Left lung (tissue), 10 donors: ENCODE measurements around the gene MYT1. TPM values are rescaled to one million over a fixed set of nuclear protein-coding genes. Genes with fewer than 3 reads are reported as not detected.
A peak's percentile ranks its signal among the peaks of the same experiment; 100 is the strongest.

Experiments
- ATAC-seq: fragments of 200-7000 bp; cut with Tn5 transposase; one replicate; pipeline ENCODE4 v1.9.1; 2020; ENCODE audit warnings: moderate library complexity
- DNase-seq, 4 donors: peaks; one replicate each; pipeline ENCODE4 v3.0.0-alpha.2; 2013 to 2020
- H3K27ac ChIP-seq, 2 donors: fragments of 200-600 bp; sonication (generic) in 1 of 2; one replicate each; pipeline versions ENCODE4 v1.5.0 to v1.8.0; 2020 to 2021
- H3K27me3 ChIP-seq, 2 donors: fragments of 200-600 bp; sonication (generic) in 1 of 2; one replicate each; pipeline versions ENCODE4 v1.5.0 to v1.8.0; 2020 to 2021
- H3K36me3 ChIP-seq, 2 donors: fragments of 200-600 bp; sonication (generic) in 1 of 2; one replicate each; pipeline versions ENCODE4 v1.5.0 to v1.8.0; 2020 to 2021
- H3K4me1 ChIP-seq, 2 donors: fragments of 200-600 bp; one replicate each; pipeline ENCODE4 v1.8.0; 2021
- H3K4me3 ChIP-seq, 2 donors: fragments of 200-600 bp; sonication (generic) in 1 of 2; one replicate each; pipeline versions ENCODE4 v1.5.0 to v1.8.0; 2020 to 2021; ENCODE audit warnings: mild to moderate bottlenecking in 1 of 2
- H3K9me3 ChIP-seq, 2 donors: fragments of 200-600 bp; sonication (generic) in 1 of 2; one replicate each; pipeline versions ENCODE4 v1.5.0 to v1.8.0; 2020 to 2021
- intact Hi-C, 2 donors: fragments of 100-400 bp; cut with DNase I; formaldehyde crosslinking; loops; one replicate each; pipeline versions ENCODE4 v1.11.2 to v1.14.2; 2022
- polyA plus RNA-seq, 6 donors: library from polyadenylated mRNA; unstranded; fragments of 120-200 nt; gene quantifications; one replicate each; pipeline ENCODE4 v1.2.1, GENCODE V29; 2013; ENCODE audit not compliant: insufficient read length in 6 of 6
- total RNA-seq, 2 donors: library from RNA; stranded (reverse); fragmentation: NEBNext Ultra II Directional; extraction: Animal tissue kit (Norgen Biotek cat#: 25700); gene quantifications; one replicate each; pipeline ENCODE4 v1.2.1, GENCODE V29; 2021
- TF ChIP-seq, protein P1 (sequence below), 2 donors: fragments of 200-600 bp; sonication (generic) in 1 of 2; IDR thresholded peaks; one replicate each; pipeline versions ENCODE4 v1.5.0 to v1.8.0; 2021; ENCODE audit warnings: antibody characterized with exemption in 2 of 2
- donor health status: DM: no; HTN: yes; CAD: no.
- donor health status: DM: no; HTN: no; CAD: no.

The MYT1 gene
- total and polyA plus RNA-seq, 8 donors = 0.26 to 0.42 (median 0.32) TPM; not detected in 2

DNA sequence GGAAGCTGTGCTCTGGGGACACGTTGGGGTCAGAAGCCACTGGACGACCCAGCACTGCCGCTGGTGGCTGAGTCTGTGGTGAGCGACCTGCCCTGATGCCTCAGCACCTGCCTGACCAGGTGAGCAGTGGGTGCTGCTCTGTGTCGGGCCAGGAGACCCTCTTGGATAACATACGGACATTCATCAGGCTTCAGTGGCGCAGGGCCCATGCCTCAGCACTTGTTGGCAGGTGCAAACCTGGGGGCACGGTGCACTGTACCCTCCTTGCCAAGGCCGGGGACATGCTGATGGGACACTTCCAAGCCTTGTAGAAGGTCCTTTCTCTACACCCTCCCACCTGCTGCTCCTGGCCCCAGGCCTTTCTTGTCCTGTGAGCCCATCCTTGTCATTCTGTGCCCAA, 34.1 kb downstream of the MYT1 start:
- TF ChIP-seq, protein P1, sequence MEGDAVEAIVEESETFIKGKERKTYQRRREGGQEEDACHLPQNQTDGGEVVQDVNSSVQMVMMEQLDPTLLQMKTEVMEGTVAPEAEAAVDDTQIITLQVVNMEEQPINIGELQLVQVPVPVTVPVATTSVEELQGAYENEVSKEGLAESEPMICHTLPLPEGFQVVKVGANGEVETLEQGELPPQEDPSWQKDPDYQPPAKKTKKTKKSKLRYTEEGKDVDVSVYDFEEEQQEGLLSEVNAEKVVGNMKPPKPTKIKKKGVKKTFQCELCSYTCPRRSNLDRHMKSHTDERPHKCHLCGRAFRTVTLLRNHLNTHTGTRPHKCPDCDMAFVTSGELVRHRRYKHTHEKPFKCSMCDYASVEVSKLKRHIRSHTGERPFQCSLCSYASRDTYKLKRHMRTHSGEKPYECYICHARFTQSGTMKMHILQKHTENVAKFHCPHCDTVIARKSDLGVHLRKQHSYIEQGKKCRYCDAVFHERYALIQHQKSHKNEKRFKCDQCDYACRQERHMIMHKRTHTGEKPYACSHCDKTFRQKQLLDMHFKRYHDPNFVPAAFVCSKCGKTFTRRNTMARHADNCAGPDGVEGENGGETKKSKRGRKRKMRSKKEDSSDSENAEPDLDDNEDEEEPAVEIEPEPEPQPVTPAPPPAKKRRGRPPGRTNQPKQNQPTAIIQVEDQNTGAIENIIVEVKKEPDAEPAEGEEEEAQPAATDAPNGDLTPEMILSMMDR (IDR thresholded peaks at IDR 0.05) = no peak
- H3K27ac ChIP-seq = no peak overlapping the region
- intact Hi-C loops = no loop called here
- peak in 1 of 4 donors; percentile 53 for DNase-seq
- no peak for ATAC-seq
- H3K4me1 ChIP-seq = no peaks in the 10 kb centered on the region
- no peak overlapping the region for H3K4me3 ChIP-seq
- H3K36me3 ChIP-seq = no peaks in the 10 kb centered on the region
- peaks cover 0 to 66% of the 10 kb centered on the region in 2 donors for H3K27me3 ChIP-seq
- no peaks in the 10 kb centered on the region for H3K9me3 ChIP-seq

DNA sequence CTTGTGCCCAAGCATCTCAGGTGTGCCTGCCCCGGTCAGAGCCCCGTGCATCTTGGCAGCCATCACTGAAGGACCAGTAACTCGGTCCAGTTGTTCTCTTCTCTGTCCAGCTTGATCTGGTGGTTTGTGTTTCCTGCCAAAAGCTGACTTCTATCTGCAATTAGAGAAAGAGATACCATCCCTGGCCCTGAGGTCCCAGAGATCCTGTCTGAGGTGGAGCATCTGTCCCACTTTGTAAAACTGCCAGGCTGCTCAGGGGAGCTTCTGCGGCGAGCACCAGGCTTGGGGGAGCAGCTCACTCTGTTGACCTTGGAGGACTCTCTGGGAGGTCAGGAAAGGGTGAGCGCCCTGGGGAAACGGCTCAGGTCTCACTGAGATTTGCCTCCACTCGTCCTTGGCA, 35.1 kb downstream of the MYT1 start:
- Histone ChIP-seq H3K27ac (no peak overlapping the region), H3K9me3 (no peaks in the 10 kb centered on the region), H3K27me3 (peaks cover 0 to 56% of the 10 kb centered on the region in 2 donors), H3K4me1 (no peaks in the 10 kb centered on the region), H3K4me3 (no peak overlapping the region), H3K36me3 (no peaks in the 10 kb centered on the region)
- ATAC-seq (no peak), DNase-seq (no peak)
- intact Hi-C loops = no loop called here
- TF ChIP-seq, protein P1 (IDR thresholded peaks at IDR 0.05) = no peak

DNA sequence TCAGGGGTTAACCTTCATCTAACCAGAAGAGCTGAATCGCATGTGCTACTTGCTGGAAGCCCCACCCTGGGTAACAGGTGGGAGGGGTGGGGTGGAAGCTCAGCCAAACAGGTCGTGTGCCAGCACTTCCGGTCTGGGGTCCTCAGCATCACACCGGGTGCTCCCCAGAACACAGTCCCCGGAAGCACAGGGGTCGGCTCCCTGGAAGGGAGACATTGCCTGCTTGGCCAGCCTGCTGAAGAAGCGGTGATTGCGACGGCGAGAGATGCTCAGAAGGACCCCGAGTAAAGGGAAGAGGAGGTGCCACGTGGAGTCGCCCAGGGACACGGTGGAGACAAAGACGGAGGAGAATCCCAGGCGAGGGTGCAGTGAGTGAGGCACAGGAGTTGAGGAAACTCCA, 36.5 kb downstream of the MYT1 start:
- intact Hi-C loops = no loop called here
- Histone ChIP-seq H3K27me3 (peaks cover 0 to 57% of the 10 kb centered on the region in 2 donors), H3K9me3 (no peaks in the 10 kb centered on the region), H3K36me3 (no peaks in the 10 kb centered on the region), H3K4me1 (no peaks in the 10 kb centered on the region), H3K4me3 (no peak overlapping the region), H3K27ac (no peak overlapping the region)
- DNase-seq = peak in 1 of 4 donors; percentile 54
- TF ChIP-seq, protein P1 (IDR thresholded peaks at IDR 0.05) = no peak
- no peak for ATAC-seq

DNA sequence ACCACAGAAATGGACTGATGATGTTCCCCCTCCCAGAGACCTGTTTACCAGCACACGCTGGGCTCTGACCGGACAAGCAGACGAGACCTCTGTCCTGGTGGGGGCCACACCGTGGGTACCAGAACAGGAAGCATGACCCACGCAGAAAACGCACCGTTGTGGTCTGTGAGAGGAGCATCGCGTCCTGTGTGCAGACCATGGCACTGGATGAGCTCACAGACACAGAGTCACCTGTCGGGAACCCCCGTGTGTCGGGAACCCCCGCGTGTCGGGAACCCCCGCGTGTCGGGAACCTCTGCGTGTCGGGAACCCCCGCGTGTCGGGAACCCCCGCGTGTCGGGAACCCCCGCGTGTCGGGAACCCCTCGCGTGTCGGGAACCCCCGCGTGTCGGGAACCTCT, 37.4 kb downstream of the MYT1 start:
- Histone ChIP-seq H3K4me3 (no peak overlapping the region), H3K27ac (no peak overlapping the region), H3K36me3 (no peaks in the 10 kb centered on the region), H3K9me3 (no peaks in the 10 kb centered on the region), H3K27me3 (peaks cover 0 to 56% of the 10 kb centered on the region in 2 donors), H3K4me1 (no peaks in the 10 kb centered on the region)
- TF ChIP-seq, protein P1 (IDR thresholded peaks at IDR 0.05) = no peak
- no peak for ATAC-seq
- peak in 1 of 4 donors; percentile 63 for DNase-seq
- intact Hi-C loops = no loop called here

DNA sequence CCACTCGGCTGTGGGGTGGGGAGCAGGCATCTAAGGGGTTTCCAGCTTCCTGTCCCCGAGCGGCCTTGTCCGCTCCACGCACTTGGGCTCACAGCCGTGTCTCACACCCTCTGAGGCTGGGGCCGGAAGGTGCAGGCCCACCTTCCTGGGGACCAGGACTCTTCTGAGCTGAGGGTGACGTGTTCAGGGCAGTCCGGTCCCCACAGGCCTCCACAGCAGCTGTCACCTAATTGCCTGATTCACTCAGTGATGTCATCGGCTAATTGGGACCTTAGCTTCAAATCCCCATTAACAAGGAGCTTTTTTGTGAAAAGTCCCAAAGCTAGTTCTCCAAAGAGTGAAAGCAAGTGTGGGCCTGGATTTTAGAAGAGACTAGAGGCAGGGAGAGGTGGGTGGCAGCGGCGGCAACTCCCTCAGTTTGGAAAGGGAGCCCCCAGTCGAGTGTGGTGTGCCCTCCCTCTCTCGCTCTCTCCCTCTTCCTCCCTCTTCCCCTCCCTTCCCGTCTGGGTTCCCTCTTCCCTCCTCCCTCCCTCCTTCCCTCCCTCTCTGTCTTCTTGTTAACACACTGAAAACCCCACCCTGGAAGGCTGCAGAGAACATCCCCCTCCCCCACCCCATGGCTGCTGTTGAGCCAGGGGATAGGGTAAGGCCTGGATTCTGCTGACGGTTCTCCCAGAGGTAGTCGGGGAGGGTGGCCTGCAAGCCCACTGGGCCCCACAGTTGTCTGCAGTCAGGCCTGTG, 39.0 kb downstream of the MYT1 start:
- H3K9me3 ChIP-seq = no peaks in the 10 kb centered on the region
- ATAC-seq = no peak
- H3K27ac ChIP-seq = no peak overlapping the region
- DNase-seq = peak in 1 of 4 donors; percentile 53
- TF ChIP-seq, protein P1 (IDR thresholded peaks at IDR 0.05) = no peak
- H3K36me3 ChIP-seq = no peaks in the 10 kb centered on the region
- H3K4me1 ChIP-seq = no peaks in the 10 kb centered on the region
- peaks cover 0 to 45% of the 10 kb centered on the region in 2 donors for H3K27me3 ChIP-seq
- intact Hi-C loops = no loop called here
- H3K4me3 ChIP-seq = no peak overlapping the region
